ENCODE measurements around the gene COL8A1.
A peak's percentile ranks its signal among the peaks of the same experiment; 100 is the strongest.

COL8A1 gene

DNA sequence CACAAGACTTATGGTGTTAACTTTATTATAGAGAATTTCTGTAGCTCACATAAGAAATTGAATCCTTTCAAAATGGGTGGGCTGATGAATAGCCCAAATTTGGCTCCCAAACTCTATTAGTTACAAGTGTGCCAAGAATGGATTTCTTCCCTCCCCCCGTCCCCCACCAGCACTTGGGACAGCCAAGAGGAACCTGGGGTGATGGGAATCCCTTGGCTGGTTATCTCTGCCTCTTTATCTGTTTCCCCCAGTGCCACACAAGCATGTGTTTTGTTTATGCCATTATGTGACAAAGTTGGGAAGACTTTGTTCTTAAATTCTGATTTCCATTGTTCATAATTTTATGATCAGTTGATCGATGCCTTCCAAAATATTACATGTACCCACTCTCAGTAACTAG, 207.6 kb downstream of the COL8A1 start:
- TF ChIP-seq ZC3H10 (CRISPR knock-in tag; IDR thresholded peaks at IDR 0.05) (no peak), ZNF8 (CRISPR knock-in tag; IDR thresholded peaks at IDR 0.05) (no peak), ARNTL (CRISPR knock-in tag; IDR thresholded peaks at IDR 0.05; ENCODE audit: borderline replicate concordance, low read depth) (no peak), PPARA (CRISPR knock-in tag; IDR thresholded peaks at IDR 0.05; ENCODE audit: borderline replicate concordance) (no peak), TOX (CRISPR knock-in tag; IDR thresholded peaks at IDR 0.05; ENCODE audit: borderline replicate concordance) (no peak), ZNF70 (CRISPR knock-in tag; IDR thresholded peaks at IDR 0.05) (no peak), ISL1 (CRISPR knock-in tag; IDR thresholded peaks at IDR 0.05) (no peak), RARB (CRISPR knock-in tag; IDR thresholded peaks at IDR 0.05) (no peak), ESRRG (CRISPR knock-in tag; IDR thresholded peaks at IDR 0.05) (no peak), ZFP30 (CRISPR knock-in tag; IDR thresholded peaks at IDR 0.05) (no peak), SNAI2 (CRISPR knock-in tag; IDR thresholded peaks at IDR 0.05) (no peak), GLIS3 (CRISPR knock-in tag; IDR thresholded peaks at IDR 0.05) (no peak), ZFP3 (CRISPR knock-in tag; IDR thresholded peaks at IDR 0.05) (no peak), CSDC2 (CRISPR knock-in tag; IDR thresholded peaks at IDR 0.05) (no peak), TCF4 (CRISPR knock-in tag; IDR thresholded peaks at IDR 0.05; ENCODE audit: borderline replicate concordance) (no peak), OSR1 (CRISPR knock-in tag; IDR thresholded peaks at IDR 0.05) (no peak)
- TF ChIP-seq, protein P1, sequence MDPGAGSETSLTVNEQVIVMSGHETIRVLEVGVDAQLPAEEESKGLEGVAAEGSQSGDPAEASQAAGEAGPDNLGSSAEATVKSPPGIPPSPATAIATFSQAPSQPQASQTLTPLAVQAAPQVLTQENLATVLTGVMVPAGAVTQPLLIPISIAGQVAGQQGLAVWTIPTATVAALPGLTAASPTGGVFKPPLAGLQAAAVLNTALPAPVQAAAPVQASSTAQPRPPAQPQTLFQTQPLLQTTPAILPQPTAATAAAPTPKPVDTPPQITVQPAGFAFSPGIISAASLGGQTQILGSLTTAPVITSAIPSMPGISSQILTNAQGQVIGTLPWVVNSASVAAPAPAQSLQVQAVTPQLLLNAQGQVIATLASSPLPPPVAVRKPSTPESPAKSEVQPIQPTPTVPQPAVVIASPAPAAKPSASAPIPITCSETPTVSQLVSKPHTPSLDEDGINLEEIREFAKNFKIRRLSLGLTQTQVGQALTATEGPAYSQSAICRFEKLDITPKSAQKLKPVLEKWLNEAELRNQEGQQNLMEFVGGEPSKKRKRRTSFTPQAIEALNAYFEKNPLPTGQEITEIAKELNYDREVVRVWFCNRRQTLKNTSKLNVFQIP (CRISPR knock-in tag; IDR thresholded peaks at IDR 0.05; ENCODE audit: borderline replicate concordance, low read depth): no peak
- TF ChIP-seq, protein P2, sequence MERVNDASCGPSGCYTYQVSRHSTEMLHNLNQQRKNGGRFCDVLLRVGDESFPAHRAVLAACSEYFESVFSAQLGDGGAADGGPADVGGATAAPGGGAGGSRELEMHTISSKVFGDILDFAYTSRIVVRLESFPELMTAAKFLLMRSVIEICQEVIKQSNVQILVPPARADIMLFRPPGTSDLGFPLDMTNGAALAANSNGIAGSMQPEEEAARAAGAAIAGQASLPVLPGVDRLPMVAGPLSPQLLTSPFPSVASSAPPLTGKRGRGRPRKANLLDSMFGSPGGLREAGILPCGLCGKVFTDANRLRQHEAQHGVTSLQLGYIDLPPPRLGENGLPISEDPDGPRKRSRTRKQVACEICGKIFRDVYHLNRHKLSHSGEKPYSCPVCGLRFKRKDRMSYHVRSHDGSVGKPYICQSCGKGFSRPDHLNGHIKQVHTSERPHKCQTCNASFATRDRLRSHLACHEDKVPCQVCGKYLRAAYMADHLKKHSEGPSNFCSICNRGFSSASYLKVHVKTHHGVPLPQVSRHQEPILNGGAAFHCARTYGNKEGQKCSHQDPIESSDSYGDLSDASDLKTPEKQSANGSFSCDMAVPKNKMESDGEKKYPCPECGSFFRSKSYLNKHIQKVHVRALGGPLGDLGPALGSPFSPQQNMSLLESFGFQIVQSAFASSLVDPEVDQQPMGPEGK (CRISPR knock-in tag; IDR thresholded peaks at IDR 0.05; ENCODE audit: borderline replicate concordance): no peak
- TF ChIP-seq, protein P3, sequence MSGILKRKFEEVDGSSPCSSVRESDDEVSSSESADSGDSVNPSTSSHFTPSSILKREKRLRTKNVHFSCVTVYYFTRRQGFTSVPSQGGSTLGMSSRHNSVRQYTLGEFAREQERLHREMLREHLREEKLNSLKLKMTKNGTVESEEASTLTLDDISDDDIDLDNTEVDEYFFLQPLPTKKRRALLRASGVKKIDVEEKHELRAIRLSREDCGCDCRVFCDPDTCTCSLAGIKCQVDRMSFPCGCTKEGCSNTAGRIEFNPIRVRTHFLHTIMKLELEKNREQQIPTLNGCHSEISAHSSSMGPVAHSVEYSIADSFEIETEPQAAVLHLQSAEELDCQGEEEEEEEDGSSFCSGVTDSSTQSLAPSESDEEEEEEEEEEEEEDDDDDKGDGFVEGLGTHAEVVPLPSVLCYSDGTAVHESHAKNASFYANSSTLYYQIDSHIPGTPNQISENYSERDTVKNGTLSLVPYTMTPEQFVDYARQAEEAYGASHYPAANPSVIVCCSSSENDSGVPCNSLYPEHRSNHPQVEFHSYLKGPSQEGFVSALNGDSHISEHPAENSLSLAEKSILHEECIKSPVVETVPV (CRISPR knock-in tag; IDR thresholded peaks at IDR 0.05): no peak
- TF ChIP-seq, protein P4, sequence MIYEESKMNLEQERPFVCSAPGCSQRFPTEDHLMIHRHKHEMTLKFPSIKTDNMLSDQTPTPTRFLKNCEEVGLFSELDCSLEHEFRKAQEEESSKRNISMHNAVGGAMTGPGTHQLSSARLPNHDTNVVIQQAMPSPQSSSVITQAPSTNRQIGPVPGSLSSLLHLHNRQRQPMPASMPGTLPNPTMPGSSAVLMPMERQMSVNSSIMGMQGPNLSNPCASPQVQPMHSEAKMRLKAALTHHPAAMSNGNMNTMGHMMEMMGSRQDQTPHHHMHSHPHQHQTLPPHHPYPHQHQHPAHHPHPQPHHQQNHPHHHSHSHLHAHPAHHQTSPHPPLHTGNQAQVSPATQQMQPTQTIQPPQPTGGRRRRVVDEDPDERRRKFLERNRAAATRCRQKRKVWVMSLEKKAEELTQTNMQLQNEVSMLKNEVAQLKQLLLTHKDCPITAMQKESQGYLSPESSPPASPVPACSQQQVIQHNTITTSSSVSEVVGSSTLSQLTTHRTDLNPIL (CRISPR knock-in tag; IDR thresholded peaks at IDR 0.05; ENCODE audit: low read depth): no peak
- no peak for ATAC-seq

DNA sequence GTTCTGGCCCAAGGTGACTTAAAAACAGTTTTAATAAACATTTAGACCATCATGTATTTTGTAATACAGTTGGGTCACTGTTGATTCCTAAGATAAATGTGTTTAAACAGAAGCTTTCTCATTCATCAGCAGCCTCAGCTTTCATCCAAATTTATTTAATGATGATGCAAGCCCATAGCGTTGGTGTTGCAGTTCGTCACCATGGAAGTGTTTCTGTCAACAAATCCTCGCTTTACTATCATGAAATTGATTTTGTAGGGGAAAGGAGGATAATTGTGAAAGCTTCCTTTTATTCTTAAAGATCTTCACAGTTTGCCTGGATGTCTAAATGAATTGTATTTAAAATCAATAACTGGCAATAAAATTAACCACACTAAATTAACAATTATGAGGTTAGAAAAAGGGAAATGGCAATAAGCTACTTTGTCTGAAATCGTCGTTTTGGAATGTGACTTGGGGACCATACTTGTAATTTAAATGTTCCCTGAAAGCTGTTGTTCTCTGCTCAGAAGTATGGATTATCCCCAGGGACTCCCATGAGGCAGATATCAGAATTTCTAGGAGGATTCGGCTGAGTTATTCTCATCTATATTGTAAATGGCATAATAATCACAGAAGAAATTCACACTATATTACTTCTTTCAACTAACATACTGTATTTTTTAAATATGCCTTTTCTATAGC, 208.2 kb downstream of the COL8A1 start:
- TF ChIP-seq, protein P3 (CRISPR knock-in tag; IDR thresholded peaks at IDR 0.05): no peak
- 0 out of 2 replicates have a peak, but pooled peaks have one; percentile 31 for TF ChIP-seq ISL1 (CRISPR knock-in tag; IDR thresholded peaks at IDR 0.05)
- no peak for ATAC-seq

DNA sequence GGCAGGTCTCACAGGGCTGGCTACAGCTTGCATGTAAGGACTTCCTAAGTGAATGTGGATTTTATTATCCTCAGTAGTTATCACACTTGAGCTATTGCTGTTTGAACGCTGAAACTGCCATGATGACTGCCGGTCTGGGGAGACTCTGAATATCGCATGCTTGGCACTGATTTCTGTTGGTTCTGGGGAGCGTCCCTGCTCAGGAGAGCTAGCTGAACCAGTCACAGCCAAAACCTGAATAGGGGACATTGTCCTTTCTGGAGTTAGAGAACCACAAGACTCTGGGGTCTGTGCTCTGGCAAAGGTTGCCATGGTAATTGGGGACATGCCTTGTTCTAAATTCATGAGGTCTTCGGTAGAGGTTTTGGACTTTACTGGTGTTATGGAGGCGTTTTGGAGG, 210.0 kb downstream of the COL8A1 start:
- no peak for TF ChIP-seq GLIS3 (CRISPR knock-in tag; IDR thresholded peaks at IDR 0.05)
- TF ChIP-seq BACH2 (CRISPR knock-in tag; IDR thresholded peaks at IDR 0.05; ENCODE audit: borderline replicate concordance): no peak
- TF ChIP-seq, protein P1 (CRISPR knock-in tag; IDR thresholded peaks at IDR 0.05; ENCODE audit: borderline replicate concordance, low read depth): no peak
- TF ChIP-seq ARNTL (CRISPR knock-in tag; IDR thresholded peaks at IDR 0.05; ENCODE audit: borderline replicate concordance, low read depth): no peak
- no peak for TF ChIP-seq ZC3H10 (CRISPR knock-in tag; IDR thresholded peaks at IDR 0.05)
- no peak for TF ChIP-seq PPARA (CRISPR knock-in tag; IDR thresholded peaks at IDR 0.05; ENCODE audit: borderline replicate concordance)
- TF ChIP-seq, protein P4 (CRISPR knock-in tag; IDR thresholded peaks at IDR 0.05; ENCODE audit: low read depth): no peak
- TF ChIP-seq, protein P3 (CRISPR knock-in tag; IDR thresholded peaks at IDR 0.05): no peak
- TF ChIP-seq, protein P2 (CRISPR knock-in tag; IDR thresholded peaks at IDR 0.05; ENCODE audit: borderline replicate concordance): no peak
- no peak for TF ChIP-seq CSDC2 (CRISPR knock-in tag; IDR thresholded peaks at IDR 0.05)
- no peak for TF ChIP-seq ESRRG (CRISPR knock-in tag; IDR thresholded peaks at IDR 0.05)
- no peak for TF ChIP-seq ZFP3 (CRISPR knock-in tag; IDR thresholded peaks at IDR 0.05)
- TF ChIP-seq ZNF70 (CRISPR knock-in tag; IDR thresholded peaks at IDR 0.05): no peak
- no peak for ATAC-seq

All from SK-N-SH treated with all-trans-retinoic acid at 6 μM for 48 hours (cell line).